Sigmoid colon (tissue), 7 donors: ENCODE data around the gene ADSS1. TPM values are rescaled to one million over a fixed set of nuclear protein-coding genes. Genes with fewer than 3 reads are reported as not detected.

Experiments
- DNase-seq: peaks from one replicate; pipeline ENCODE4 v3.0.0-alpha.2; 2019
- H3K27ac ChIP-seq, 4 donors: fragments of 200-600 bp; sonication (generic); one replicate each; pipeline ENCODE4 v1.5.1; 2016 to 2019; ENCODE audit warnings: mild to moderate bottlenecking in 1 of 4
- H3K27me3 ChIP-seq, 3 donors: fragments of 200-600 bp; sonication (generic); one replicate each; pipeline ENCODE4 v1.5.1; 2019; ENCODE audit warnings: mild to moderate bottlenecking in 1 of 3
- H3K36me3 ChIP-seq, 4 donors: fragments of 200-600 bp; sonication (generic); one replicate each; pipeline ENCODE4 v1.5.1; 2016 to 2019
- H3K4me1 ChIP-seq, 4 donors: fragments of 200-600 bp; sonication (generic); one replicate each; pipeline ENCODE4 v1.5.1; 2017 to 2019
- H3K4me3 ChIP-seq, 4 donors: fragments of 200-600 bp; sonication (generic); one replicate each; pipeline ENCODE4 v1.5.1; 2017 to 2019; ENCODE audit warnings: mild to moderate bottlenecking in 2 of 4, moderate library complexity in 1 of 4
- H3K9me3 ChIP-seq, 4 donors: fragments of 200-600 bp in 3 of 4; sonication (generic) in 3 of 4; one replicate each; pipeline versions ENCODE4 v1.5.1 to v1.6.1; 2013 to 2019
- CTCF ChIP-seq, 4 experiments: fragments of 450-650 bp in 3 of 4; fragments of 200-600 bp in 1 of 4; IDR thresholded peaks; one replicate each; pipeline ENCODE4 v1.5.1; 2016 to 2019; ENCODE audit warnings: antibody characterized with exemption in 4 of 4, mild to moderate bottlenecking in 3 of 4, moderate library complexity in 2 of 4
- EP300 ChIP-seq, 4 donors: sonication (generic); formaldehyde crosslinking; IDR thresholded peaks; one replicate each; pipeline ENCODE4 v1.6.1; 2017; ENCODE audit warnings: antibody characterized with exemption in 4 of 4
- POLR2A ChIP-seq, 2 donors: fragments of 450-650 bp; IDR thresholded peaks; one replicate each; pipeline ENCODE4 v1.6.1; 2016; ENCODE audit warnings: antibody characterized with exemption in 2 of 2, mild to moderate bottlenecking in 2 of 2, moderate library complexity in 2 of 2
- POLR2AphosphoS5 ChIP-seq, 4 donors: sonication (generic); formaldehyde crosslinking; IDR thresholded peaks; one replicate each; pipeline ENCODE4 v1.6.1; 2017; ENCODE audit warnings: antibody characterized with exemption in 4 of 4
- WGBS, 2 donors: extraction: QIAGEN DNeasy Blood & Tissue Kit; methylation state at CpG; one replicate each; pipeline ENCODE4 v1.1.7; 2013; 5-methylcytosine and 5-hydroxymethylcytosine counted together
- intact Hi-C: fragments of 100-400 bp; cut with DNase I; formaldehyde crosslinking; loops from one replicate; pipeline ENCODE4 v1.15.1; 2023
- polyA plus RNA-seq, 3 donors: library from polyadenylated mRNA; stranded (reverse); fragments of 200-250 nt; gene quantifications; one replicate each; pipeline ENCODE4 v1.2.3, GENCODE V29; 2013
- total RNA-seq, 4 donors: library from RNA; depleted of rRNA; stranded (reverse); fragments of >200 nt; gene quantifications; one replicate each; pipeline ENCODE4 v1.1.0, GENCODE V29; 2016
- donor health status: healthy with polysubstance abuse.
- donor health status: Bipolar disorder and iron deficiency.
- donor health status: healthy.

Gene ADSS1
- total and polyA plus RNA-seq, 7 donors, result 2.0 to 10.2 (median 5.3) TPM

GRCh38 chr14:104730487-104730886 lies 6.5 kb downstream of the ADSS1 start:
- WGBS, 2 donors, result 80 to 81% methylated on average over 5 of the region's 5 CpGs
- no peak for DNase-seq
- Histone ChIP-seq H3K36me3 (no peaks in the 10 kb centered on the region), H3K27me3 (peaks cover 0 to 24% (median 5%) of the 10 kb centered on the region in 3 donors), H3K9me3 (no peaks in the 10 kb centered on the region), H3K4me3 (no peak overlapping the region), H3K4me1 (peaks cover 0 to 9% (median 5%) of the 10 kb centered on the region in 4 donors), H3K27ac (no peak overlapping the region)
- intact Hi-C loops, result no loop called here
- TF ChIP-seq POLR2A (IDR thresholded peaks at IDR 0.05) (no peak), POLR2AphosphoS5 (IDR thresholded peaks at IDR 0.05) (no peak), EP300 (IDR thresholded peaks at IDR 0.05) (no peak), CTCF (IDR thresholded peaks at IDR 0.05) (no peak)

- intact Hi-C loops, result no loop called here
- DNase-seq, result no peak
- Histone ChIP-seq H3K27ac (peak overlapping the region in 1 of 4 donors; percentile 8), H3K27me3 (peaks cover 0 to 14% (median 0%) of the 10 kb centered on the region in 3 donors), H3K9me3 (no peaks in the 10 kb centered on the region), H3K4me3 (no peak overlapping the region), H3K4me1 (peaks cover 0 to 17% (median 11%) of the 10 kb centered on the region in 4 donors), H3K36me3 (no peaks in the 10 kb centered on the region)
- TF ChIP-seq CTCF (IDR thresholded peaks at IDR 0.05) (no peak), POLR2A (IDR thresholded peaks at IDR 0.05) (no peak), EP300 (IDR thresholded peaks at IDR 0.05) (no peak), POLR2AphosphoS5 (IDR thresholded peaks at IDR 0.05) (no peak)
- WGBS, 2 donors, result 90 to 93% methylated on average over 18 of the region's 18 CpGs
Measured at GRCh38 chr14:104731320-104732294, 7.6 kb downstream of the ADSS1 start.

DNA sequence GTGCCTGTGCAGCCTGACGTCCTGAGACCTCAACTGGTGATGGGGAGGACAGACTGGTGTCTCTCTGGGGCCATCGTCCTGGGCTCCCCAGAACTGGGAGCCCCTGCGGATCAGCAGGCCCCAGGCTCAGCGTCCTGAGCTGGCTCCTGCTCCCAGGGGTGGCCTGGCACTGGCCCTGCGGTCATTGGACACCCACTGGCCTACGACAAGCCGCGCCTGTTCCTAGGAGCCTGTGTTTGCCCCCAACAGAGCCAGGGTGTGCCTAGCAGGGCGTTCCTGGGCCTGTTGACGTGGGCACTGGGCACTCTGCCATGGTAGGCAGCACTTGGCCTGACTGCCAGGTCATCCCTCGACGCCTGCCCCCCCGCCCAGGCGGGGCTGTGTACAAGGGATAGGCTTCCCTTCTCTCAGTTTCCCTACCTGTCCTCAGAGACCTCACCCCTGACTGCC lies 8.4 kb downstream of the ADSS1 start:
- TF ChIP-seq POLR2A (IDR thresholded peaks at IDR 0.05) (no peak), CTCF (IDR thresholded peaks at IDR 0.05) (no peak), POLR2AphosphoS5 (IDR thresholded peaks at IDR 0.05) (no peak), EP300 (IDR thresholded peaks at IDR 0.05) (no peak)
- intact Hi-C loops, result no loop called here
- Histone ChIP-seq H3K4me3 (no peak overlapping the region), H3K4me1 (peaks cover 0 to 20% (median 12%) of the 10 kb centered on the region in 4 donors), H3K9me3 (no peaks in the 10 kb centered on the region), H3K36me3 (no peaks in the 10 kb centered on the region), H3K27me3 (peaks cover 0 to 7% (median 0%) of the 10 kb centered on the region in 3 donors), H3K27ac (peak overlapping the region in 1 of 4 donors; percentile 8)
- no peak for DNase-seq
- WGBS, 2 donors, result 24 to 66% methylated on average over 14 of the region's 14 CpGs

GRCh38 chr14:104732931-104733681 lies 9.1 kb downstream of the ADSS1 start:
- Histone ChIP-seq H3K9me3 (no peaks in the 10 kb centered on the region), H3K4me1 (peaks cover 0 to 20% (median 12%) of the 10 kb centered on the region in 4 donors), H3K27ac (no peak overlapping the region), H3K27me3 (peaks cover 0 to 2% (median 0%) of the 10 kb centered on the region in 3 donors), H3K36me3 (no peaks in the 10 kb centered on the region), H3K4me3 (no peak overlapping the region)
- WGBS, 2 donors, result 44 to 78% methylated on average over 23 of the region's 23 CpGs
- DNase-seq, result no peak
- TF ChIP-seq CTCF (IDR thresholded peaks at IDR 0.05) (no peak), EP300 (IDR thresholded peaks at IDR 0.05) (no peak), POLR2A (IDR thresholded peaks at IDR 0.05) (no peak), POLR2AphosphoS5 (IDR thresholded peaks at IDR 0.05) (no peak)
- intact Hi-C loops, result no loop called here
